Measurements from ENCODE around the gene SCYGR4. TPM values are rescaled to one million over a fixed set of nuclear protein-coding genes. Genes with fewer than 3 reads are reported as not detected.
A peak's percentile ranks its signal among the peaks of the same experiment; 100 is the strongest.

SCYGR4 gene
- total RNA-seq, 2 experiments from 2014 or later: not detected

- peaks cover 30% of the 10 kb centered on the region for H3K27me3 Mint-ChIP-seq
- no peak for DNase-seq
- POLR2A ChIA-PET: no interaction called here
- CTCF ChIA-PET: no interaction called here
- no peak overlapping the region for H3K27ac Mint-ChIP-seq
- H3K9me3 Mint-ChIP-seq: no peaks in the 10 kb centered on the region
- H3K36me3 Mint-ChIP-seq: no peaks in the 10 kb centered on the region
- intact Hi-C loops (cut with micrococcal nuclease): no loop called here
- no peak overlapping the region for H3K4me3 Mint-ChIP-seq
- no peaks in the 10 kb centered on the region for H3K4me1 Mint-ChIP-seq (ENCODE audit: low read depth)
Observed at GRCh38 chr2:227615906-227616305, 1.4 kb upstream of the SCYGR4 start.

DNA sequence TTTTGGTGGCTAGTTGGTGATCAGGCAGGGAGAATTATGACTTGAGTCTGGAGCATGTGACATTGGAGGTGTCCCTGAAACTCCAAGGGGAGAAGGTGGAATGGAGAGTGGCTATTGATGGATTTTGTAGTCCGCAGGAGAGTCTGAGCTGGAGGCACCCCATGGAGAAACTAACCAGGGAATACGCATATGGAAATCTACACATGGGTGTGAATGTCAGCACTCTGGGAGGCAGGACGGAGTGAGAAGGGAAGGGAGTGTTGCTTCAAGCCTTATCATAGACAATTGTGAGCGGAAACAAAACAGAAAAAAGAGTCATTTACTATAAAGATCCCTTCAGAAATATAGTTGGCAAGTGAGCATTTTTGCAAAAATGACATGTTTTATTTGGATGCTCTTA is 667 bp upstream of the SCYGR4 start:
- Mint-ChIP-seq H3K4me1 (ENCODE audit: low read depth) (no peaks in the 10 kb centered on the region), H3K27ac (no peak overlapping the region), H3K27me3 (peaks cover 25% of the 10 kb centered on the region), H3K4me3 (no peak overlapping the region), H3K9me3 (no peaks in the 10 kb centered on the region), H3K36me3 (no peaks in the 10 kb centered on the region)
- CTCF ChIA-PET: no interaction called here
- DNase-seq: no peak
- intact Hi-C loops (cut with micrococcal nuclease): no loop called here
- POLR2A ChIA-PET: no interaction called here

- H3K27me3 Mint-ChIP-seq: peaks cover 2% of the 10 kb centered on the region
- intact Hi-C loops (cut with micrococcal nuclease): no loop called here
- H3K36me3 Mint-ChIP-seq: no peaks in the 10 kb centered on the region
- no peaks in the 10 kb centered on the region for H3K9me3 Mint-ChIP-seq
- DNase-seq: no peak
- POLR2A ChIA-PET: no interaction called here
- H3K4me1 Mint-ChIP-seq (ENCODE audit: low read depth): no peaks in the 10 kb centered on the region
- H3K27ac Mint-ChIP-seq: no peak overlapping the region
- no peak overlapping the region for H3K4me3 Mint-ChIP-seq
- CTCF ChIA-PET: no interaction called here
Observed at GRCh38 chr2:227623226-227623625, 5.9 kb downstream of the SCYGR4 start.

DNA sequence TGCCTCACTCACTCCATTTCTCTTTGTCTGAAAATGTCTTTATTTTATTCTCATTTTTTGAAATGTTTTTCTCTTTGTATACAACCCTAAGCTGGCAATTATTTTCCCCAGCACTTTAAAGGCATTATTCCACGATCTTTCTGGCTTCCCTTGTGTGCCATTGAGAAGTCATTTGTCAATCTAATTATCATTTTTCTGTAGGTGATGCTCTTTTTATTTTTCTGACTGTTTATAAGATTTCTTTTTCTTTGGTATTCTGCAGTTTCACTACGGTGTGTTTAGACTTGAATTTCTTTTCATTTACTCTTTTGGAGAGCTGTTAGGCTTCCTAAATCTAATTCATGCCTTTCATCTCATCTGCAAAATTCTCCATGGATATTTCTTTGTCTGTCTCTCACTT is 8.1 kb downstream of the SCYGR4 start:
- POLR2A ChIA-PET: no interaction called here
- intact Hi-C loops (cut with micrococcal nuclease): loop anchor here (5.0 kb wide), 2 partner anchors 163 to 213 kb away; no protein-coding TSS in a partner anchor
- H3K27ac Mint-ChIP-seq: no peak overlapping the region
- peaks cover 15% of the 10 kb centered on the region for H3K27me3 Mint-ChIP-seq
- CTCF ChIA-PET: interaction anchor here (1.6 to 2.1 kb wide), 2 partner anchors 17 to 33 kb away, joined by 4 to 5 read pairs; no protein-coding TSS in a partner anchor
- no peak for DNase-seq
- H3K9me3 Mint-ChIP-seq: no peaks in the 10 kb centered on the region
- H3K4me3 Mint-ChIP-seq: no peak overlapping the region
- H3K36me3 Mint-ChIP-seq: no peaks in the 10 kb centered on the region
- H3K4me1 Mint-ChIP-seq (ENCODE audit: low read depth): no peaks in the 10 kb centered on the region

DNA sequence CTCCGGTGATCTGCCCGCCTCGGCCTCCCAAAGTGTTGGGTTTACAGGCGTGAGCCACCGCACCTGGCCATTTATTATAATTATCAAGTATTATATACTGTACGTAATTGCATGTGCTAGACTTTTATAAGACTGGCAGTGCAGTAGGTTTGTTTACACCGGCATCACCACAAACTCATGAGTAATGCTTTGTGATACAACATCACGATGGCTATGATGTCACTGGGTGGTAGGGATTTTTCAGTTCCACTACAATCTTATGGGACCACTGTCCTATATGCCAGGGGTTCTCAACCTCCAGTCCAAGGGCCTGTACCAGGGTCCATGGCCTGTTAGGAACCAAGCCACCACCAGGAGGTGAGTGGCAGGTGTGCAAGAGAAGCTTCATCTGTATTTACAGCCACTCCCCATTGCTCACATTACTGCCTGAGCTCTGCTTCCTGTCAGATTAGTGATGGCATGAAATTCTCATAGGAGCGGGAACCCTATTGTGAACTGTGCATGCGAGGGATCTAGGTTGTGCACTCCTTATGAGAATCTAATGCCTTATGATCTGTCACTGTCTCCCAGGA is 9.4 kb downstream of the SCYGR4 start:
- Mint-ChIP-seq H3K36me3 (no peaks in the 10 kb centered on the region), H3K27me3 (peaks cover 23% of the 10 kb centered on the region), H3K4me1 (ENCODE audit: low read depth) (no peaks in the 10 kb centered on the region), H3K27ac (no peak overlapping the region), H3K9me3 (no peaks in the 10 kb centered on the region), H3K4me3 (no peak overlapping the region)
- CTCF ChIA-PET: interaction anchor here (1.6 to 2.1 kb wide), 2 partner anchors 19 to 31 kb away, joined by 4 to 5 read pairs; no protein-coding TSS in a partner anchor
- POLR2A ChIA-PET: no interaction called here
- no peak for DNase-seq
- intact Hi-C loops (cut with micrococcal nuclease): loop anchor here (5.0 kb wide), 2 partner anchors 164 to 214 kb away; no protein-coding TSS in a partner anchor

GRCh38 chr2:227627769-227628168 is 10.5 kb downstream of the SCYGR4 start:
- intact Hi-C loops (cut with micrococcal nuclease): loop anchor here (5.0 kb wide), 2 partner anchors 165 to 215 kb away; no protein-coding TSS in a partner anchor
- Mint-ChIP-seq H3K4me3 (no peak overlapping the region), H3K4me1 (ENCODE audit: low read depth) (no peaks in the 10 kb centered on the region), H3K27me3 (peaks cover 27% of the 10 kb centered on the region), H3K9me3 (no peaks in the 10 kb centered on the region), H3K27ac (no peak overlapping the region), H3K36me3 (no peaks in the 10 kb centered on the region)
- POLR2A ChIA-PET: no interaction called here
- CTCF ChIA-PET: interaction anchor here (2.2 kb wide), 1 partner anchor 31 kb away, joined by 7 read pairs; no protein-coding TSS in a partner anchor
- DNase-seq: peak; percentile 58

DNA sequence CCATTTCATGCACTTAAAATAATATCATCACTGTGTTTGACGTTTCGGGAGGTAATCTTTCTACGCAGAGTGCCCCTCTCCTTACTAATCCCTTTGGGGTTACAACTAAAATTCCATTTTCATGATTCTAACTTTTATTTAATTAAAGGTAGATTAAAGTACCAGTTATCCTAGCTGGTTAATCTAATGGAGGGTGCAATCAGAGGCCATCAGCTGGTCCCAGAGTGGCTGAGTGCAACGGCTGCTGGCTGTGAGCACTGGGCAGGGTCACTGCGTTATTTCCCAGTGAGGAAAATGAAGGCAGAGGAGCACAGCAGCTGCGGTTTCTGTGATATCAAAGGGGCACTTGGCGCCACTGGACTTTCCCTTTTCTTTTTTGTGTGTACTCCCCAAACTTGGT is 12.1 kb downstream of the SCYGR4 start:
- intact Hi-C loops (cut with micrococcal nuclease): loop anchor here (5.0 kb wide), 2 partner anchors 167 to 217 kb away; no protein-coding TSS in a partner anchor
- CTCF ChIA-PET: interaction anchor here (2.2 kb wide), 1 partner anchor 29 kb away, joined by 7 read pairs; no protein-coding TSS in a partner anchor

DNA sequence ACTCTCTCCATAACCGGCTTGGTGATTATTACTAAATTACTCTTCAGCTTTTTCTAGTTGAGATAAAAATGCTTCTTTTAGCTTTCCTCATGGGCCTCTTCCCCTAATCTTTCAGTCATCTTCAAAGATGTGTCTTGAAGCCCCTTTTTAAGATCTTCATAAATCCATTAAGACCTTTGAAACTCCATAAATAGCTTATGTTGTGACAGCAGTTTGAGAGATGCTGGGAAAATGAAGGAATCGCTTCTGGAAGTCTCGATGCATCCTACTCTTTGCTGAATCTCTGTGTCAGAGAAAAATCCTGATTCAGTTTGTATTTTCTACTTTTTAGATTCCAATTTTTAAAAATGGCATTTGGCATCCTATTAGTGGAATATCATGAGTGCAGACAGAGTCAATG is 13.0 kb downstream of the SCYGR4 start:
- no peak overlapping the region for H3K4me3 Mint-ChIP-seq
- intact Hi-C loops (cut with micrococcal nuclease): no loop called here
- ChIA-PET CTCF (interaction anchor here (0.5 to 1.5 kb wide), 2 partner anchors 14 to 878 kb away, joined by 3 to 4 read pairs; no protein-coding TSS in a partner anchor), POLR2A (no interaction called here)
- H3K4me1 Mint-ChIP-seq (ENCODE audit: low read depth): no peaks in the 10 kb centered on the region
- DNase-seq: no peak
- no peak overlapping the region for H3K27ac Mint-ChIP-seq
- H3K36me3 Mint-ChIP-seq: no peaks in the 10 kb centered on the region
- H3K9me3 Mint-ChIP-seq: no peaks in the 10 kb centered on the region
- peaks cover 27% of the 10 kb centered on the region for H3K27me3 Mint-ChIP-seq

More for the DNA sequence above, 12.1 kb downstream of the SCYGR4 start:
- POLR2A ChIA-PET: no interaction called here
- no peak overlapping the region for H3K27ac Mint-ChIP-seq
- no peaks in the 10 kb centered on the region for H3K9me3 Mint-ChIP-seq
- H3K4me3 Mint-ChIP-seq: no peak overlapping the region
- DNase-seq: no peak
- H3K27me3 Mint-ChIP-seq: peaks cover 27% of the 10 kb centered on the region
- H3K4me1 Mint-ChIP-seq (ENCODE audit: low read depth): no peaks in the 10 kb centered on the region
- no peaks in the 10 kb centered on the region for H3K36me3 Mint-ChIP-seq

DNA sequence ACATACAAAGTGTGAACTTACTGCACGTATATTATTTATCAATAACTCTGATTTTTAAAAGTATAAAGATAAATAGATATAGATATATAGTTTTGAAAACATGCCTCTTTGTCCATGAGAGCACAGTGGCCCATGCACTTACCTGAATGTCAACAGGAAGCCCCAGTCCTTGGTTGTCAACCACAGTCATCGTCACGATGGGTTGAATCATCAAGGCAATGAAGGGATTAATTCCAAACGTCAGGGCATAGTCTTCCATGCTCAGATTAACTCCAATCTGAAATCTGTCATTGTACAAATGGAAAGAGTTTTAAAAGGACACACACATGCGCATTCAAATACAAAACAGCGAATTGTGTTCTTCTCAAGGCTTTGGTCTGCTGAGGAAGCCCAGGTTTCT is 15.5 kb downstream of the SCYGR4 start:
- ChIA-PET CTCF (interaction anchor here (1.7 to 2.9 kb wide), 2 partner anchors 25 to 227 kb away, joined by 4 to 9 read pairs; no protein-coding TSS in a partner anchor), POLR2A (no interaction called here)
- Mint-ChIP-seq H3K36me3 (no peaks in the 10 kb centered on the region), H3K4me1 (ENCODE audit: low read depth) (no peaks in the 10 kb centered on the region), H3K27ac (no peak overlapping the region), H3K4me3 (no peak overlapping the region), H3K9me3 (no peaks in the 10 kb centered on the region), H3K27me3 (peaks cover 27% of the 10 kb centered on the region)
- no peak for DNase-seq
- intact Hi-C loops (cut with micrococcal nuclease): no loop called here

DNA sequence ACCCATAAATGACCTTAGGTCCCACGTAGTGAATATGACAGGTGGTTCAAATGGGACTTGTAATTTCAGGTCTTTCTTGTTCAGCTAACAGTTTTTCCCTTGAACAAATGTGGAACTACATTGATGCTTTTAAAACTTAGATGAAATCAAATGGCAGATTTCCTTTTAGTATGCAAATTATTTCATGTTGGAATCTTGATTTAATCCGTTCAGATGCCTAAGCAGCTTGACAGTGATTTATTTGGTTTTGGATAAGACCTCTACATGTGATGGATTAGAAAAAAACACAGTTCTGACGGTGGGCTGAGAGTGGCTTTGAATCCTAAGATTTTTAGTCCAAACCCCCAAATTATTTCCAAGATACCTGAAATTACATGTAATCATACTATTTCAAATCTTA is 16.9 kb downstream of the SCYGR4 start:
- ChIA-PET CTCF (interaction anchor here (1.1 kb wide), 1 partner anchor 132 kb away, joined by 4 read pairs; no protein-coding TSS in a partner anchor), POLR2A (no interaction called here)
- Mint-ChIP-seq H3K27me3 (peaks cover 23% of the 10 kb centered on the region), H3K4me3 (no peak overlapping the region), H3K27ac (no peak overlapping the region), H3K9me3 (no peaks in the 10 kb centered on the region), H3K36me3 (no peaks in the 10 kb centered on the region), H3K4me1 (ENCODE audit: low read depth) (no peaks in the 10 kb centered on the region)
- DNase-seq: no peak
- intact Hi-C loops (cut with micrococcal nuclease): no loop called here

DNA sequence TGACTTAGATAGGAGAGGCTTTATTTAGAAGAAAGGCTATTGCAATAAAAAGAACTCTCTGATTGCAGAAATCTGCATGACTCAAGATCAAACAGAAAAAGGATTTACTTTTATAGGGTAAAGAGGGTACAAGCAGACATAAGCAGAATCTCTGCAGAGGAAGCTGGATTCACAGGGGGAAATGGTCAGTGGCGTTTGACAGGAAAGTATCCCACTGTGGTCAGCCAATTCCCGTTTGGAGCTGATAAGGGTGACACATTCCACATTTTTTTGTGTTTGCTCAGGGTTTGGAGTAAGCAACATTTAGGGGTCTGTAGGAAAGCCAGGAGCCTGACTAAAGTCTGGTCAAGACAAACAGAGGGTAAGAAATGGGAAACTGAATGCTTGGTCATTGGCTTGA is 25.4 kb downstream of the SCYGR4 start:
- H3K27ac Mint-ChIP-seq: no peak overlapping the region
- intact Hi-C loops (cut with micrococcal nuclease): no loop called here
- H3K27me3 Mint-ChIP-seq: peaks cover 3% of the 10 kb centered on the region
- CTCF ChIA-PET: no interaction called here
- H3K9me3 Mint-ChIP-seq: no peaks in the 10 kb centered on the region
- H3K36me3 Mint-ChIP-seq: no peaks in the 10 kb centered on the region
- no peaks in the 10 kb centered on the region for H3K4me1 Mint-ChIP-seq (ENCODE audit: low read depth)
- H3K4me3 Mint-ChIP-seq: no peak overlapping the region
- POLR2A ChIA-PET: no interaction called here
- DNase-seq: no peak

DNA sequence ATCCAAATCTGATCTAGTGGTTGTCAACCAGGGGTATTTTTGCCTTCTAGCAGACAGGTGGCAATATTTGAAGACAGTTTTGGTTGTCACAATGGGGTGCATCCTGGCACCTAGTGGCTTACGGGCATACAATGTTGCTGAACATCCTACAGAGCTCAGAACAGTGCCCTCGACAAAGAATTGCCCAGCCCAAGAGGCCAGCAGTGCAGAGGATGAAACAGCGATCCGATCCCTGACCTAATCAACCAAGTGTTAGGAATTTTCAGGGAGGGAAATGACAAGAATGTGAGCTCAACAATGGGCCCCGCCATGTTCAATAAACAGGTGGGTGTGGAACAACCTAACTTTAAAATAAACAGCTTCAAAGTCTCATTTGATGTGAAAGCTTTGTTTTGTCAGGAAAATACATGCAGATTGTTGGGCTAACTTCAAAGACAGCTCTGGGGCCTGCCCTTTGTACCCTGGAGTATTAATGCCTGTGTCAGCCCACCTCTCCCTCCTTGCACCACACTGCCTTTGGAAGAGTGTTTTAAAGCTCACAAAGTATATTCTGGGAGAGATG is 26.8 kb downstream of the SCYGR4 start:
- Mint-ChIP-seq H3K4me3 (no peak overlapping the region), H3K27ac (no peak overlapping the region), H3K9me3 (no peaks in the 10 kb centered on the region), H3K36me3 (no peaks in the 10 kb centered on the region), H3K4me1 (ENCODE audit: low read depth) (no peaks in the 10 kb centered on the region), H3K27me3 (peaks cover 5% of the 10 kb centered on the region)
- ChIA-PET CTCF (interaction anchor here (0.9 to 1.5 kb wide), 3 partner anchors 14 to 122 kb away, joined by 3 to 12 read pairs (median 3); no protein-coding TSS in a partner anchor), POLR2A (no interaction called here)
- DNase-seq: no peak
- intact Hi-C loops (cut with micrococcal nuclease): no loop called here

DNA sequence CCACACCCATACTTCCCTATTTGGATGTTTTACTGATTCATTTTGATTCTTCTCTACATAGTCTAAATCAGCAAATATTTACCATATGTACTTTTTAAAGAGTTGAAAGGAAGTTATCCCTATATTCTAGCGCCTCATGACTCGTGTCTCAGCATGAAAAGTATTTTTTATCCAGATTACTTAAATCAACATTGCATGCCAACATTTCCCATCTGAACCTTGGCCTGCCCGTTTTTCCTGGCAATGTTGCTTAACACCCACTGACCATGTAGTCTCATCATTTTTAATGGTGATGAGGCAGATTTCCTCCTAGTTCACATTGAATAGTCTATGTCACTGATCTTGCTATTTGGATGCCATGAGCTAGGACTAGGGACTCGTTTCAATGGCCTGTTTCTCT is 36.1 kb downstream of the SCYGR4 start:
- Mint-ChIP-seq H3K4me3 (no peak overlapping the region), H3K27ac (no peak overlapping the region), H3K4me1 (ENCODE audit: low read depth) (peaks cover 2% of the 10 kb centered on the region), H3K27me3 (peaks cover 4% of the 10 kb centered on the region), H3K9me3 (no peaks in the 10 kb centered on the region), H3K36me3 (no peaks in the 10 kb centered on the region)
- CTCF ChIA-PET: interaction anchor here (0.5 to 1.3 kb wide), 2 partner anchors 113 to 678 kb away, joined by 4 read pairs; no protein-coding TSS in a partner anchor
- intact Hi-C loops (cut with micrococcal nuclease): no loop called here
- no peak for DNase-seq
- POLR2A ChIA-PET: no interaction called here

All from activated CD4-positive, alpha-beta memory T cell treated with anti-CD3 and anti-CD28 coated beads for 36 hours (primary cell).